ENCODE results near the gene FLT4.

Gene FLT4

DNA sequence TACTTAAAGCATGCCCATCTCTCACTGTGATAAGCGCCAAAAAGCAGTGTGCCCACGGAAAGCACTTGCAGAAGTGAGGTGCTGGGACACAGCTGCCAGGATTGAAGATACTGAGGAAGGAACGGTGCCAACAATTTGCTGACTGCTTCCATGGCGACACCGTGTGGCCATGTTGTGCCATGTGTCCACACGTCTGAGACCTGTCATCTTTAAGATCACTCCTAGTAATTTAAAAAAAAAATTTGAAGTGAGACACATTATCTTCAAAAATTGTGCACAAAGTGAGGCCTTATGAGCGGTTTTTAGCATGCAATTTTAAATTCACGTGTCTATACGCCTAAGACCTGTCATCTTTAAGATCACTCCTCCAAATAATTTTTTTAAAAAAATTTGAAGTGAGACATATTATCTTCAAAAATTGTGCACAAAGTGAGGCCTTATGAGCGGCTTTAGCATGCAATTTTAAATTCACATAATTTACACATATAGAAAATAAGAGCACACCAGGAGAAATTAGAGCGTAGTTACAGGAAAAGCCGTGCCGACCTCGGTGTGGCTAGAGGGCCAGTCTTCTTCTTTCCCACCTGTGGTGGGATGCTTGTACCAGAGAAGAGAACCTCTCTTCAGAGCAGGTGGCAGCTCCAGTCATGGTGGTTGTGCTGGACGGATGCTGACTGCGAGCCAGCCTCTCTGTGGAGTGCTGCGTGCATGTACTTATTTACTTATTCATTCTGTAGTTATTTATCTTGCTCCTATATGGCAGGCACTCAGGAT is 21.4 kb upstream of the FLT4 start:
- Mint-ChIP-seq H3K27me3 (ENCODE audit: low read depth) (peaks cover 65% of the 10 kb centered on the region), H3K4me1 (peaks cover 15% of the 10 kb centered on the region), H3K27ac (peak overlapping the region in 1 of 3 experiments; percentile 50), H3K36me3 (ENCODE audit: low read depth) (no peaks in the 10 kb centered on the region), H3K4me3 (peak overlapping the region in 2 of 3 experiments; percentile 5 to 22), H3K9me3 (no peaks in the 10 kb centered on the region)
- TF ChIP-seq, protein P1, sequence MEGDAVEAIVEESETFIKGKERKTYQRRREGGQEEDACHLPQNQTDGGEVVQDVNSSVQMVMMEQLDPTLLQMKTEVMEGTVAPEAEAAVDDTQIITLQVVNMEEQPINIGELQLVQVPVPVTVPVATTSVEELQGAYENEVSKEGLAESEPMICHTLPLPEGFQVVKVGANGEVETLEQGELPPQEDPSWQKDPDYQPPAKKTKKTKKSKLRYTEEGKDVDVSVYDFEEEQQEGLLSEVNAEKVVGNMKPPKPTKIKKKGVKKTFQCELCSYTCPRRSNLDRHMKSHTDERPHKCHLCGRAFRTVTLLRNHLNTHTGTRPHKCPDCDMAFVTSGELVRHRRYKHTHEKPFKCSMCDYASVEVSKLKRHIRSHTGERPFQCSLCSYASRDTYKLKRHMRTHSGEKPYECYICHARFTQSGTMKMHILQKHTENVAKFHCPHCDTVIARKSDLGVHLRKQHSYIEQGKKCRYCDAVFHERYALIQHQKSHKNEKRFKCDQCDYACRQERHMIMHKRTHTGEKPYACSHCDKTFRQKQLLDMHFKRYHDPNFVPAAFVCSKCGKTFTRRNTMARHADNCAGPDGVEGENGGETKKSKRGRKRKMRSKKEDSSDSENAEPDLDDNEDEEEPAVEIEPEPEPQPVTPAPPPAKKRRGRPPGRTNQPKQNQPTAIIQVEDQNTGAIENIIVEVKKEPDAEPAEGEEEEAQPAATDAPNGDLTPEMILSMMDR (IDR thresholded peaks at IDR 0.05; ENCODE audit: unreplicated experiment in 3 of 3), result peak; percentile 71 to 74 (median 73)

DNA sequence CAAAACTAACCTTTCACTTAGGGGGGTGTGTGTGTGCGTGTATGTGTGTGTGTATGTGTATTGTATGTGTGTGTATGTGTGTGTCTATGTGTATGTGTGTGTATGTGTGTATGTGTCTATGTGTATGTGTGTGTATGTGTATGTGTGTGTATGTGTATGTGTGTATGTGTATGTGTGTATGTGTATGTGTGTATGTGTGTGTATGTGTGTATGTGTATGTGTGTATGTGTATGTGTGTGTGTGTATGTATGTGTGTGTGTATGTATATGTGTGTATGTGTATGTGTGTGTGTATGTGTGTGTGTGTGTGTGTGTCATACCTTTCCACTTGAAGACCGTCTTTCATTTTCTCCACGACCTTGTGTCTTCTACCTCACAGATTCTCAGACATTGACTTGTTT is 20.8 kb upstream of the FLT4 start:
- Mint-ChIP-seq H3K9me3 (no peaks in the 10 kb centered on the region), H3K4me3 (peak overlapping the region in 2 of 3 experiments; percentile 5 to 22), H3K36me3 (ENCODE audit: low read depth) (no peaks in the 10 kb centered on the region), H3K27me3 (ENCODE audit: low read depth) (peaks cover 59% of the 10 kb centered on the region), H3K27ac (peak overlapping the region in 1 of 3 experiments; percentile 50), H3K4me1 (peaks cover 15% of the 10 kb centered on the region)
- TF ChIP-seq, protein P1 (IDR thresholded peaks at IDR 0.05; ENCODE audit: unreplicated experiment in 3 of 3), result no peak

DNA sequence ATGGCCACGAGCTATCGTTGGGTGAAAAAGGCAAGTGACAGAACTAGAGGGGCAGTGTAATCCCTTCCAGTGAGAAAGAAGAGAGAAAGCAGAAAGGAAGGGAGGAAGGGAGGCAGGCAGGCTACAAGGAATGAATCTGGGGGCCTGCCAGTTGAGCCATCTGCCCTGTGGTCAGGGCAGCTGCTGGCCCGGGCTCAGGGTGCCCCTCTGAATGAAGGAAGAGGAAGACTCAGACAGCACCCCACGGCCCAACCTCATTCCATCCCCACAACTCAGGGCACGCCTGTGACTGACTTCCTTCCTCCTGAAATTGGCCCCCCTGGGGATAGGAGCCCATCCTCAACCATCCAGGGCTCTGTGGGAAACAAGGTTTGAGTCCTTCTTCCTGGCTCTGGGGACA is 20.3 kb upstream of the FLT4 start:
- peak overlapping the region in 1 of 3 experiments; percentile 20 for H3K4me3 Mint-ChIP-seq

DNA sequence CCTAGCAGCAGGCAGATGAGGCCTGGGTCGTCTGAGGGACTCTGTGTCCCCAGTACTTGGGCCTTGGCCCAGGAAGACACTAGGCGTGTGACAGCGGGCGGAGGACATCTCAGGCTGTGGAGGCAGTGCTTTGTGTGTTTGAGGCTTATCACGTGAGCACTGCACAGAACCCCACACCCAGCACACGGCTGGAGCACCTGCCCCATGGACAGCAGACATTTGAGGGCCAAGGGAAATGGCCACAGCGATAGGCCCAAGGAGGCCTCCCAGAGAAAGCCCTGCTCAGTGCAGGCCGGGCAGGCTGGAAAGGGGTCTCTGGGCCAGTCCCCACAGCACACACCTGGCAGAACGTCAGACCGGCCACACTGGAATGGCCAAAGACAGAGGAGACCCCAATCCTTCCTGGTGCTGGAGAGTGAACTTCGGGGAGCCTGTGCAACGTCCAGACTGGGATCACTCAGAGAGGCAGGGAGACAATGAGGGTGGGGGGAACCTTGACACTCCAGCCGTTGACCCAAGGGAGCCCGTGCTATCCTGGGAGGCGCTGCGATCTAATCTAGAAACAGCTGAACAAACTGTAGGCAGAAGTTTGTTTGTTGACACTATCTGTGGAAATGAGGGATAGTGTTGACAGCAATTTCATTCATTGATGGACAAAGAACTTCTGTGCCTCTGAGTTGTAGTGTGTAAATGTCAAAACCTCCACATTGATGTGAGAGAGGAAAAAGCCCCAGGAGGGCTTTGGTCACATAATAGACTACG is 19.6 kb upstream of the FLT4 start:
- TF ChIP-seq, protein P1 (IDR thresholded peaks at IDR 0.05; ENCODE audit: unreplicated experiment in 3 of 3), result no peak
- Mint-ChIP-seq H3K36me3 (ENCODE audit: low read depth) (no peaks in the 10 kb centered on the region), H3K27ac (peak overlapping the region in 1 of 3 experiments; percentile 85), H3K27me3 (ENCODE audit: low read depth) (peaks cover 49% of the 10 kb centered on the region), H3K4me1 (peaks cover 15% of the 10 kb centered on the region), H3K9me3 (no peaks in the 10 kb centered on the region), H3K4me3 (peak overlapping the region in 1 of 3 experiments; percentile 20)

More for the DNA sequence above, 20.3 kb upstream of the FLT4 start:
- no peaks in the 10 kb centered on the region for H3K36me3 Mint-ChIP-seq (ENCODE audit: low read depth)
- TF ChIP-seq, protein P1 (IDR thresholded peaks at IDR 0.05; ENCODE audit: unreplicated experiment in 3 of 3), result no peak
- H3K27ac Mint-ChIP-seq, result peak overlapping the region in 1 of 3 experiments; percentile 85
- H3K4me1 Mint-ChIP-seq, result peaks cover 15% of the 10 kb centered on the region
- peaks cover 56% of the 10 kb centered on the region for H3K27me3 Mint-ChIP-seq (ENCODE audit: low read depth)
- H3K9me3 Mint-ChIP-seq, result no peaks in the 10 kb centered on the region

DNA sequence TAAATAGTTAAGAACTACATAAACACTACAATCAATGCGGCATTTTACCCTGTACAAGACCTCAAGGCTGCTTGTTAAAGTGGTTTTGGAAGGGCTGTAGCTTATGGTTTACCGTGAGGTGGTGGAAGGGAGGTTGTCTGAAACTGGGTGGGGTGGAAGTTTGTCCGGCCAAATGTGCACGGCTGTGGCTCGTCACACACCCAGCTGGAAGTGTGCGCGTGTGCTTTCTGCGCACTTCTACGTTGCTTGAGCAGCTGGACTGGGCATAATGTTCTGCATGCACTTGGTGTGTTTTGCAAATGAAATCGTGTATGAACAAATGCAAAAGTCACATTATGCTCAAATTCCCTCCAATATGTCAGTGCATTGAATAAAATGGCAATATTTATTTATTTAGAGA is 17.4 kb upstream of the FLT4 start:
- H3K4me1 Mint-ChIP-seq, result peaks cover 15% of the 10 kb centered on the region
- no peak overlapping the region for H3K4me3 Mint-ChIP-seq
- H3K9me3 Mint-ChIP-seq, result no peaks in the 10 kb centered on the region
- TF ChIP-seq, protein P1 (IDR thresholded peaks at IDR 0.05; ENCODE audit: unreplicated experiment in 3 of 3), result no peak
- H3K27me3 Mint-ChIP-seq (ENCODE audit: low read depth), result peaks cover 41% of the 10 kb centered on the region
- H3K36me3 Mint-ChIP-seq (ENCODE audit: low read depth), result no peaks in the 10 kb centered on the region
- H3K27ac Mint-ChIP-seq, result no peak overlapping the region
